HepG2 (cell line): ENCODE data around the gene RAD51. TPM values are rescaled to one million over a fixed set of nuclear protein-coding genes. Genes with fewer than 3 reads are reported as not detected.

Experiments used
- ATAC-seq: fragments of 200-7000 bp; cut with Tn5 transposase; 3 replicates; pipeline ENCODE4 v1.9.1; 2020; ENCODE audit warnings: mild to moderate bottlenecking, moderate library complexity
- BruUV-seq: library from RNA; stranded (reverse); fragments of 400-500 nt; replicated peaks from 2 replicates; lab custom pipeline; 2021; lab: Mats Ljungman, UMichigan
- CTCF ChIA-PET: fragments of 300-600 bp; formaldehyde crosslinking; extraction: SDS; loops from one replicate; lab custom pipeline; 2021; ENCODE audit warnings: low total read pairs, inconsistent platforms, low intra/inter-chr PET ratio; lab: Yijun Ruan, JAX
- POLR2A ChIA-PET: fragments of 350-600 bp; sonication (Branson Sonifier 250); formaldehyde crosslinking; loops from one replicate; lab custom pipeline; 2020; ENCODE audit warnings: antibody characterized with exemption, inconsistent platforms; lab: Yijun Ruan, JAX
- DNase-seq: peaks from one replicate; pipeline ENCODE4 v3.0.0-alpha.2; 2015; ENCODE audit warnings: low spot score
- FAIRE-seq: peaks from 3 replicates; lab custom pipeline; 2011; peaks lifted over from hg19 to GRCh38; lab: Jason Lieb, UNC
- H2AFZ ChIP-seq: one replicate; pipeline ENCODE4 v1.6.1; 2011; ENCODE audit warnings: low read length, inconsistent platforms
- H3K27ac ChIP-seq: fragments of 300-600 bp; 3 replicates; pipeline ENCODE4 v1.8.0; 2011; ENCODE audit warnings: mixed run types, mild to moderate bottlenecking, mixed read lengths, low read length, inconsistent platforms; ENCODE audit not compliant: insufficient read depth; ENCODE audit errors: extremely low read length
- H3K27me3 ChIP-seq, 2 experiments: fragments of 200-600 bp in 1 of 2; 2 replicates in 1 of 2; 3 replicates in 1 of 2; pipeline versions ENCODE4 v1.6.0 to v1.8.0; 2011; ENCODE audit warnings: low read length in 2 of 2, mild to moderate bottlenecking in 2 of 2, moderate library complexity in 2 of 2, inconsistent platforms in 1 of 2; ENCODE audit not compliant: insufficient read depth in 2 of 2, control insufficient read depth in 1 of 2
- H3K36me3 ChIP-seq, 2 experiments: fragments of 200-600 bp in 1 of 2; replicated peaks in 1 of 2; 2 replicates in 1 of 2; 3 replicates in 1 of 2; pipeline versions ENCODE4 v1.5.1 to v1.8.0; 2011; ENCODE audit warnings: low read length in 2 of 2, inconsistent platforms in 1 of 2; ENCODE audit not compliant: insufficient read depth in 2 of 2, control insufficient read depth in 1 of 2
- H3K4me1 ChIP-seq: 2 replicates; pipeline ENCODE4 v1.5.1; 2012; ENCODE audit warnings: low read length, inconsistent platforms; ENCODE audit not compliant: insufficient read depth
- H3K4me2 ChIP-seq: 2 replicates; pipeline ENCODE4 v1.6.0; 2011; ENCODE audit warnings: low read depth, low read length, inconsistent platforms
- H3K4me3 ChIP-seq, 3 experiments: fragments of 200-600 bp in 1 of 3; sonication (generic), shearing (Covaris generic) in 1 of 3; replicated peaks in 1 of 3; 2 replicates each; pipeline ENCODE4 v1.5.1; 2011 to 2016; ENCODE audit warnings: low read length in 3 of 3, inconsistent platforms in 2 of 3, low read depth in 2 of 3, mild to moderate bottlenecking in 2 of 3, control low read depth in 1 of 3, mixed read lengths in 1 of 3; ENCODE audit not compliant: insufficient read depth in 1 of 3
- H3K79me2 ChIP-seq: one replicate; pipeline ENCODE4 v1.6.1; 2011; ENCODE audit warnings: low read length, inconsistent platforms; ENCODE audit not compliant: insufficient read depth
- H3K9ac ChIP-seq: 2 replicates; pipeline ENCODE4 v1.6.0; 2011; ENCODE audit warnings: mild to moderate bottlenecking, low read depth, low read length, inconsistent platforms; ENCODE audit not compliant: insufficient read depth
- H3K9me3 ChIP-seq: 2 replicates; pipeline ENCODE4 v1.5.1; 2012; ENCODE audit warnings: mild to moderate bottlenecking, low read length
- H4K20me1 ChIP-seq: 2 replicates; pipeline ENCODE4 v1.6.0; 2011; ENCODE audit warnings: inconsistent platforms, mild to moderate bottlenecking, low read length, moderate library complexity; ENCODE audit not compliant: insufficient read depth
- CC2D1A ChIP-seq: sonication (generic); formaldehyde crosslinking; IDR thresholded peaks from 2 replicates; pipeline ENCODE4 v1.8.1; 2023; ENCODE audit warnings: mild to moderate bottlenecking, missing genetic modification reagents
- CEBPB ChIP-seq: IDR thresholded peaks from 2 replicates; pipeline ENCODE4 v1.6.1; 2011; ENCODE audit warnings: low read depth, low read length, improper control_type of control experiment, borderline replicate concordance
- DNMT1 ChIP-seq: sonication (generic); formaldehyde crosslinking; IDR thresholded peaks from 2 replicates; pipeline ENCODE4 v1.5.1; 2020; ENCODE audit warnings: mild to moderate bottlenecking, missing genetic modification reagents
- FOXK1 ChIP-seq: sonication (generic); formaldehyde crosslinking; IDR thresholded peaks from 2 replicates; pipeline ENCODE4 v1.4.0; 2020; ENCODE audit warnings: low read depth, missing genetic modification reagents, borderline replicate concordance
- NPAS2 ChIP-seq: sonication (generic); formaldehyde crosslinking; IDR thresholded peaks from 2 replicates; pipeline ENCODE4 v1.8.0; 2022; ENCODE audit warnings: mild to moderate bottlenecking, missing genetic modification reagents, borderline replicate concordance
- RBAK ChIP-seq: sonication (generic); formaldehyde crosslinking; IDR thresholded peaks from 2 replicates; pipeline ENCODE4 v1.5.1; 2020; ENCODE audit warnings: mild to moderate bottlenecking, missing genetic modification reagents
- RNF2 ChIP-seq: fragments of 450-650 bp; conservative IDR thresholded peaks from 2 replicates; pipeline ENCODE4 v1.6.1; 2016; ENCODE audit warnings: low read depth
- ZFAT ChIP-seq: sonication (generic); formaldehyde crosslinking; conservative IDR thresholded peaks from 2 replicates; pipeline ENCODE4 v1.8.1; 2023; ENCODE audit warnings: missing genetic modification reagents, inconsistent platforms
- ZNF564 ChIP-seq: sonication (generic); formaldehyde crosslinking; IDR thresholded peaks from 2 replicates; pipeline ENCODE4 v1.8.1; 2023; ENCODE audit warnings: mild to moderate bottlenecking, missing genetic modification reagents
- ZNF674 ChIP-seq: sonication (generic); formaldehyde crosslinking; IDR thresholded peaks from 2 replicates; pipeline ENCODE4 v1.5.0; 2020; ENCODE audit warnings: low read depth, mild to moderate bottlenecking, missing genetic modification reagents
- ZSCAN25 ChIP-seq: sonication (generic); formaldehyde crosslinking; IDR thresholded peaks from 2 replicates; pipeline ENCODE4 v1.8.0; 2022; ENCODE audit warnings: mild to moderate bottlenecking, missing genetic modification reagents
- ZSCAN30 ChIP-seq: sonication (generic); formaldehyde crosslinking; IDR thresholded peaks from 2 replicates; pipeline ENCODE4 v1.5.0; 2020; ENCODE audit warnings: mild to moderate bottlenecking, missing genetic modification reagents
- WGBS: methylation state at CpG from one replicate; pipeline ENCODE4 v1.1.6; 2017; ENCODE audit warnings: low lambda C conversion rate; 5-methylcytosine and 5-hydroxymethylcytosine counted together
- in situ Hi-C: cut with HindIII; loops from 2 replicates; pipeline ENCODE4 v1.10.0; 2017; ENCODE audit warnings: low pct_unique_long_range_greater_than_20kb; ENCODE audit not compliant: extremely low pct_ligation_motif_present
- intact Hi-C: fragments of 100-400 bp; cut with micrococcal nuclease; formaldehyde crosslinking; loops from one replicate; pipeline ENCODE4 v1.10.0; 2022; ENCODE audit not compliant: unreplicated experiment
- polyA plus RNA-seq, 8 experiments: library from polyadenylated mRNA; depleted of rRNA in 3 of 8; stranded (reverse) in 7 of 8; unstranded in 1 of 8; fragments of >200 nt; fragmentation: Illumina TruSeq in 4 of 8; extraction: Trizol in 4 of 8; gene quantifications; 2 replicates each; pipeline versions ENCODE4 v1.2.1 to v1.2.3, GENCODE V29; 2011 to 2016; ENCODE audit warnings: low read depth in 4 of 8, missing spikeins in 1 of 8, mixed read lengths in 1 of 8; ENCODE audit not compliant: insufficient read depth in 1 of 8
- total RNA-seq, 5 experiments: library from RNA; depleted of rRNA; stranded (reverse); fragments of >200 nt; fragmentation: Illumina TruSeq; extraction: Trizol; gene quantifications; 2 replicates each; pipeline ENCODE4 v1.2.3, GENCODE V29; 2016; ENCODE audit warnings: low read depth in 1 of 5
- TF ChIP-seq, protein P1 (sequence below): IDR thresholded peaks from 2 replicates; pipeline ENCODE4 v1.6.1; 2016; ENCODE audit warnings: missing compliant biosample characterization, missing genetic modification reagents, borderline replicate concordance
- TF ChIP-seq, protein P2 (sequence below): sonication (generic); formaldehyde crosslinking; IDR thresholded peaks from 2 replicates; pipeline ENCODE4 v1.4.0; 2020; ENCODE audit warnings: mild to moderate bottlenecking, missing genetic modification reagents

Gene RAD51
- total and polyA plus RNA-seq, 2 of the 13 experiments (the other 11 are each of a cell fraction or from before 2014, with no cell fraction given), result 8.5 to 12.8 TPM

DNA sequence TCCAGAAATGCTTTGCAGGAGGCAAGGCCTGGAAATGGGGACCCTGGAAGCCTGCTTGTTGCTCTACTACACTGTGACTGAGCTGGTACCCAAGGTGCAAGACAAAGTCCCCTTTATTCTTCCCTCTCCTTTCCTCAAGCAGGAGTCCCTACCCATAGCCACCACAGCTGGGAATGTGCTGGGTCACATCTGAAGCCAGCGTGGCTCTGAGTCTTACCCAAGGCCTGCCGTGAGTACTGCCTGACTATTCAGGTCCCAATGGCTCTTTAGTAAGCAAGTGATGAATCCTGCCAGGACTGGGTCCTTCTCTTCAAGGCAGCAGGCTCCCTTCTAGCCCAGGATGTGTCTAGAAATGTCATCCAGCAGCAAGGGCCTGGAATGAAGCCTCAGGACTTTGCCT is 9.6 kb upstream of the RAD51 start (continued):
- TF ChIP-seq, protein P1, sequence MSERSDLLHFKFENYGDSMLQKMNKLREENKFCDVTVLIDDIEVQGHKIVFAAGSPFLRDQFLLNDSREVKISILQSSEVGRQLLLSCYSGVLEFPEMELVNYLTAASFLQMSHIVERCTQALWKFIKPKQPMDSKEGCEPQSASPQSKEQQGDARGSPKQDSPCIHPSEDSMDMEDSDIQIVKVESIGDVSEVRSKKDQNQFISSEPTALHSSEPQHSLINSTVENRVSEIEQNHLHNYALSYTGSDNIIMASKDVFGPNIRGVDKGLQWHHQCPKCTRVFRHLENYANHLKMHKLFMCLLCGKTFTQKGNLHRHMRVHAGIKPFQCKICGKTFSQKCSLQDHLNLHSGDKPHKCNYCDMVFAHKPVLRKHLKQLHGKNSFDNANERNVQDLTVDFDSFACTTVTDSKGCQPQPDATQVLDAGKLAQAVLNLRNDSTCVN (CRISPR knock-in tag), result no peak
- no peak for TF ChIP-seq ZSCAN25

DNA sequence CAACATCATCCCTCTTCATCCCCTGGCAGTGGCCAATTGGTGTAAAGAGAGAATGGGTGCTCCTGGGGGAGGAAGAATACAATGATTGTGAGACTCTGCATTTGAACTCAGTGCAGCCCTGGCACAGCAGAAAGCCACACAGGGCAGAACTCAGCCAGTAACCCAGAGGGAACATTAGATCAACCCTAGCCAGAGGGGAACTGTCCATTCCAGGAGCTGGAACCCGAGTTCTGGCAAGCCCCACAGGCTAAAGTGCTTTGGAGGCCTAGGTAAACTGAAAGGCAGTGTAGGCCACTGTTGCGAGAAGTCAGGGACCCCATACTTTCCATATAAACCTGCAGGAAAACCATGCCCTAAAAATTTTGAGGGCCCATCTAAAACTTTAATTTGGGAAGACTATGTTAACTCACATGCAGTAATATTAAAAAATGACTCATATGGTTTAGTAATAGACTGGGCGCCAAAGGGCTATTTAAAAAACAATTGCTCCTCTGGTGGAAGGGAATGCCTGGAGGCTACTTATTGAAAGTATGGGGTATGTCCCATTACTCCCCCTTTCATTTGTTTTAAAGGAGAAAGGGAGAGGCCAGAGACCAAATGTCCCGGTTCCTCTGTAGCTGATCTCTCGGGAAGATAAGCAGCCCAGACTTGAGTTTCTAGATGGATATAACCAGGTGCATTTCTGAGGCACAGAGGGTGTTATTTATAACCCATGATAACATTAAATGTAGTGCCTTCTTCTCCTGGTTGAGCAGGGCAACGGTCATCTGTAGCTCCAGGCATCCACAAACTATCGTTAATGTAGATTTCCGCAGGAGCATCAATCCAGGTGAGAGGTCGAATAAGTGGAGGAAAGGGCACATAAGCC is 5.8 kb upstream of the RAD51 start:
- Histone ChIP-seq H3K4me3 (no peak overlapping the region), H3K9me3 (no peaks in the 10 kb centered on the region), H3K27me3 (no peaks in the 10 kb centered on the region; a peak in 1 of 5 replicates), H2AFZ (no peak overlapping the region), H3K4me1 (peaks cover 8% of the 10 kb centered on the region; the same call in 1 of the 2 replicates), H3K4me2 (no peak overlapping the region), H4K20me1 (no peaks in the 10 kb centered on the region), H3K27ac (no peak overlapping the region), H3K79me2 (no peaks in the 10 kb centered on the region), H3K36me3 (no peaks in the 10 kb centered on the region), H3K9ac (no peak overlapping the region)
- FAIRE-seq, result no peak
- ATAC-seq, result no peak
- 96% methylated on average over 9 of the region's 9 CpGs for WGBS
- CTCF ChIA-PET, result no interaction called here
- no peak for DNase-seq
- TF ChIP-seq FOXK1, result no peak
- TF ChIP-seq ZNF674, result no peak
- TF ChIP-seq ZFAT, result no peak
- no peak for TF ChIP-seq ZNF564 (CRISPR knock-in tag)
- TF ChIP-seq DNMT1 (CRISPR knock-in tag), result no peak
- no peak for TF ChIP-seq NPAS2 (CRISPR knock-in tag)
- TF ChIP-seq ZSCAN30, result no peak
- no peak for TF ChIP-seq RNF2
- TF ChIP-seq CEBPB, result no peak
- TF ChIP-seq, protein P2, sequence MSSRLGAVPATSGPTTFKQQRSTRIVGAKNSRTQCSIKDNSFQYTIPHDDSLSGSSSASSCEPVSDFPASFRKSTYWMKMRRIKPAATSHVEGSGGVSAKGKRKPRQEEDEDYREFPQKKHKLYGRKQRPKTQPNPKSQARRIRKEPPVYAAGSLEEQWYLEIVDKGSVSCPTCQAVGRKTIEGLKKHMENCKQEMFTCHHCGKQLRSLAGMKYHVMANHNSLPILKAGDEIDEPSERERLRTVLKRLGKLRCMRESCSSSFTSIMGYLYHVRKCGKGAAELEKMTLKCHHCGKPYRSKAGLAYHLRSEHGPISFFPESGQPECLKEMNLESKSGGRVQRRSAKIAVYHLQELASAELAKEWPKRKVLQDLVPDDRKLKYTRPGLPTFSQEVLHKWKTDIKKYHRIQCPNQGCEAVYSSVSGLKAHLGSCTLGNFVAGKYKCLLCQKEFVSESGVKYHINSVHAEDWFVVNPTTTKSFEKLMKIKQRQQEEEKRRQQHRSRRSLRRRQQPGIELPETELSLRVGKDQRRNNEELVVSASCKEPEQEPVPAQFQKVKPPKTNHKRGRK, result no peak
- no peak for TF ChIP-seq CC2D1A (CRISPR knock-in tag)
- no peak for TF ChIP-seq RBAK (CRISPR knock-in tag)
- intact Hi-C loops, result no loop called here
- no TSS peak for BruUV-seq
- in situ Hi-C loops, result no loop called here
- POLR2A ChIA-PET, result no interaction called here
